Measurements from ENCODE around the gene LAMA2. TPM values are rescaled to one million over a fixed set of nuclear protein-coding genes. Genes with fewer than 3 reads are reported as not detected.

The LAMA2 gene
- polyA plus RNA-seq, 3 donors = not detected

DNA sequence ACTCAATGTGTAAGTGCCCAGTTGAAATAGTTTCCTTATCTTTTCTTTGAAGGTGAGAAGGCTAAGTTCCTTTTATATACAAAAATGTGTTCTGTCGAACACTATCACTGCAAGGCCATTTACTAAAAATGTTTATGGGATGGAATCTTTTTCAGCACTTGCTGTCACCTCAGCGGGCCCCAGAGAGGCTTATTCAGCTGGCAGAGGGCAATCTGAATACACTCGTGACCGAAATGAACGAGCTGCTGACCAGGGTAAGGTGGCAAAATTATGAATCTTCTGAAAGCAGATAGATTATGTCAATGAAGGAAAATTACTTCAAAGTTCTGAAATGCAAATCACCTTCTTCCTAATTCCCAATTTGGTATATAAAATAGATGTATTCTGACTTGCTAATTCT lies 486.8 kb downstream of the LAMA2 start:
- H2AFZ ChIP-seq (ENCODE audit: insufficient read depth, low read depth, low read length, poor library complexity, severe bottlenecking) = no peak overlapping the region
- no peak overlapping the region for H3K4me3 ChIP-seq (replicated peaks in 1 of 3; ENCODE audit: low read depth in 2 of 3, low read length in 3 of 3)

DNA sequence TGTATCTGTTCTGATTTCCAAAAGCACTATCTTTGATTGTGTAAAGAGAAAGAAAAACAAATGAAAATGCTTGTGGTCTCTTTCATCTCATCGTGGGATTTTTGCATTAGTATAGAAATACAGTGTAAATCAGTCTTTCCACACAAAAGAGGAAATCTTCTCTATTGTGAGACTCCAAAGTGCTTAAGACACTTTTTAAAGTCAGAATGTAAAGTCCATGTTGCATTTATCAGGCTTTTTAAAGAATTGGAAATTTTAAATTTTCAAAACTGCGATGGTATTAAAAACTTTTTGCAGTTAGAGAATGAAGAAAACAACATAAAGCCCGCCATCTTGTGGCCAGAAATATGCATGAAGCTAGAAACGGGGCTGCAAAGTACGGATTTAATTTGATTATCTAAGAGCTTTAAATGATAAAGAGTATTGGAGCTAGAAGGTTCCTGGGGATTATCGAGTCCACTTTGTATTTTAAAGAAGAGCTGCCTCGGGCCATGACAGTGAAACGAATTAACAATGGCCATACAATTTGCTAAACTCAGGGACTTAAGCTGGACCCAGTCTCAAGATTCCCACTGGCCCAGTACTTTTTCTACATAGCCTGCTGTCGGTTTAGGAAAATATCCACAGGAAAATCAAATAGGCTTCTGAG lies 487.5 kb downstream of the LAMA2 start:
- peak in 2 of 3 donors; percentile 3 for DNase-seq
- Histone ChIP-seq H3K27me3 (ENCODE audit: control insufficient read depth in 2 of 2, insufficient read depth in 2 of 2, low read length in 2 of 2) (no peaks in the 10 kb centered on the region), H3K36me3 (replicated peaks in 1 of 2; ENCODE audit: control insufficient read depth in 1 of 2, insufficient read depth in 2 of 2, low read length in 2 of 2) (no peaks in the 10 kb centered on the region), H3K9ac (ENCODE audit: insufficient read depth, low read length, poor library complexity, severe bottlenecking) (no peak overlapping the region), H3K4me1 (ENCODE audit: control insufficient read depth in 1 of 2, insufficient read depth in 2 of 2, low read length in 2 of 2) (no peaks in the 10 kb centered on the region), H3K9me3 (replicated peaks in 1 of 2; ENCODE audit: control insufficient read depth in 1 of 2, insufficient read depth in 1 of 2, low read length in 2 of 2) (no peaks in the 10 kb centered on the region), H3K4me2 (replicated peaks; ENCODE audit: extremely low read depth, low read length, poor library complexity, severe bottlenecking) (no peak overlapping the region), H3K4me3 (replicated peaks in 1 of 3; ENCODE audit: low read depth in 2 of 3, low read length in 3 of 3) (no peak overlapping the region), H3K79me2 (ENCODE audit: insufficient read depth, low read length) (no peaks in the 10 kb centered on the region), H2AFZ (ENCODE audit: insufficient read depth, low read depth, low read length, poor library complexity, severe bottlenecking) (no peak overlapping the region), H3K27ac (ENCODE audit: low read depth in 1 of 2, low read length in 2 of 2) (no peak overlapping the region), H4K20me1 (ENCODE audit: insufficient read depth, low read length) (no peaks in the 10 kb centered on the region)
- intact Hi-C loops (cut with micrococcal nuclease) = loop anchor here in 1 of 2 donors (10.0 kb wide), 1 partner anchor 204 kb away; no protein-coding TSS in a partner anchor
- Mint-ChIP-seq H3K36me3 (no peaks in the 10 kb centered on the region), H3K4me1 (no peaks in the 10 kb centered on the region), H3K9me3 (no peaks in the 10 kb centered on the region), H3K27me3 (ENCODE audit: low read depth in 3 of 3) (peaks cover 0 to 6% (median 2%) of the 10 kb centered on the region in 3 donors), H3K4me3 (no peak overlapping the region), H3K27ac (no peak overlapping the region)
- TF ChIP-seq, protein P1, sequence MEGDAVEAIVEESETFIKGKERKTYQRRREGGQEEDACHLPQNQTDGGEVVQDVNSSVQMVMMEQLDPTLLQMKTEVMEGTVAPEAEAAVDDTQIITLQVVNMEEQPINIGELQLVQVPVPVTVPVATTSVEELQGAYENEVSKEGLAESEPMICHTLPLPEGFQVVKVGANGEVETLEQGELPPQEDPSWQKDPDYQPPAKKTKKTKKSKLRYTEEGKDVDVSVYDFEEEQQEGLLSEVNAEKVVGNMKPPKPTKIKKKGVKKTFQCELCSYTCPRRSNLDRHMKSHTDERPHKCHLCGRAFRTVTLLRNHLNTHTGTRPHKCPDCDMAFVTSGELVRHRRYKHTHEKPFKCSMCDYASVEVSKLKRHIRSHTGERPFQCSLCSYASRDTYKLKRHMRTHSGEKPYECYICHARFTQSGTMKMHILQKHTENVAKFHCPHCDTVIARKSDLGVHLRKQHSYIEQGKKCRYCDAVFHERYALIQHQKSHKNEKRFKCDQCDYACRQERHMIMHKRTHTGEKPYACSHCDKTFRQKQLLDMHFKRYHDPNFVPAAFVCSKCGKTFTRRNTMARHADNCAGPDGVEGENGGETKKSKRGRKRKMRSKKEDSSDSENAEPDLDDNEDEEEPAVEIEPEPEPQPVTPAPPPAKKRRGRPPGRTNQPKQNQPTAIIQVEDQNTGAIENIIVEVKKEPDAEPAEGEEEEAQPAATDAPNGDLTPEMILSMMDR (IDR thresholded peaks at IDR 0.05) = peak; percentile 78
- WGBS (ENCODE audit: insufficient coverage) = 22% methylated on average over 8 of the region's 9 CpGs

More for the DNA sequence above, 486.8 kb downstream of the LAMA2 start:
- Mint-ChIP-seq H3K9me3 (no peaks in the 10 kb centered on the region), H3K27ac (no peak overlapping the region), H3K27me3 (ENCODE audit: low read depth in 3 of 3) (peaks cover 0 to 6% (median 2%) of the 10 kb centered on the region in 3 donors), H3K4me3 (no peak overlapping the region), H3K4me1 (no peaks in the 10 kb centered on the region), H3K36me3 (no peaks in the 10 kb centered on the region)
- DNase-seq = no peak
- intact Hi-C loops (cut with micrococcal nuclease) = loop anchor here in 1 of 2 donors (10.0 kb wide), 1 partner anchor 205 kb away; no protein-coding TSS in a partner anchor
- Histone ChIP-seq H3K9me3 (replicated peaks in 1 of 2; ENCODE audit: control insufficient read depth in 1 of 2, insufficient read depth in 1 of 2, low read length in 2 of 2) (no peaks in the 10 kb centered on the region), H3K9ac (ENCODE audit: insufficient read depth, low read length, poor library complexity, severe bottlenecking) (no peak overlapping the region), H3K4me1 (ENCODE audit: control insufficient read depth in 1 of 2, insufficient read depth in 2 of 2, low read length in 2 of 2) (no peaks in the 10 kb centered on the region), H4K20me1 (ENCODE audit: insufficient read depth, low read length) (no peaks in the 10 kb centered on the region), H3K27ac (ENCODE audit: low read depth in 1 of 2, low read length in 2 of 2) (no peak overlapping the region), H3K79me2 (ENCODE audit: insufficient read depth, low read length) (no peaks in the 10 kb centered on the region), H3K27me3 (ENCODE audit: control insufficient read depth in 2 of 2, insufficient read depth in 2 of 2, low read length in 2 of 2) (no peaks in the 10 kb centered on the region), H3K36me3 (replicated peaks in 1 of 2; ENCODE audit: control insufficient read depth in 1 of 2, insufficient read depth in 2 of 2, low read length in 2 of 2) (no peaks in the 10 kb centered on the region), H3K4me2 (replicated peaks; ENCODE audit: extremely low read depth, low read length, poor library complexity, severe bottlenecking) (no peak overlapping the region)
- TF ChIP-seq, protein P1 (IDR thresholded peaks at IDR 0.05) = no peak
- 92% methylated on average over 2 of the region's 5 CpGs for WGBS (ENCODE audit: insufficient coverage)
